HG03558 (cell line): ENCODE results near the gene LAPTM5.

Experiments used
- ATAC-seq: cut with Tn5 transposase; IDR thresholded peaks from one replicate; pipeline ENCODE4 v1.9.1; 2021; ENCODE audit warnings: moderate number of reproducible peaks; ENCODE audit not compliant: unreplicated experiment; ENCODE audit errors: extremely low read depth

The LAPTM5 gene

GRCh38 chr1:30746212-30747032 is 11.2 kb downstream of the LAPTM5 start:
- ATAC-seq: no peak

- no peak for ATAC-seq
Measured at GRCh38 chr1:30745834-30746208, 11.8 kb downstream of the LAPTM5 start.

- no peak for ATAC-seq
Measured at GRCh38 chr1:30745156-30745833, 12.3 kb downstream of the LAPTM5 start.

- no peak for ATAC-seq
Measured at GRCh38 chr1:30744060-30744756, 13.4 kb downstream of the LAPTM5 start.

GRCh38 chr1:30743584-30744059 is 14.0 kb downstream of the LAPTM5 start:
- no peak for ATAC-seq

- no peak for ATAC-seq
Measured at GRCh38 chr1:30742963-30743559, 14.5 kb downstream of the LAPTM5 start.

- ATAC-seq: no peak
Measured at GRCh38 chr1:30742300-30742962, 15.1 kb downstream of the LAPTM5 start.

GRCh38 chr1:30741239-30741894 is 16.2 kb downstream of the LAPTM5 start:
- ATAC-seq: no peak

- ATAC-seq: no peak
Measured at GRCh38 chr1:30740251-30741238, 17.0 kb downstream of the LAPTM5 start.

GRCh38 chr1:30739601-30740000 is 18.0 kb downstream of the LAPTM5 start:
- ATAC-seq: no peak

- no peak for ATAC-seq
Measured at GRCh38 chr1:30738715-30739559, 18.6 kb downstream of the LAPTM5 start.

GRCh38 chr1:30738040-30738714 is 19.4 kb downstream of the LAPTM5 start:
- ATAC-seq: no peak

GRCh38 chr1:30737357-30738039 is 20.1 kb downstream of the LAPTM5 start:
- no peak for ATAC-seq

GRCh38 chr1:30735668-30736498 is 21.7 kb downstream of the LAPTM5 start:
- ATAC-seq: no peak

- ATAC-seq: no peak
Measured at GRCh38 chr1:30735124-30735523, 22.4 kb downstream of the LAPTM5 start.

- ATAC-seq: no peak
Measured at GRCh38 chr1:30734580-30734979, 23.0 kb downstream of the LAPTM5 start.
